Posterior vena cava (tissue), 2 donors: ENCODE measurements around the gene HIGD1A. TPM values are rescaled to one million over a fixed set of nuclear protein-coding genes. Genes with fewer than 3 reads are reported as not detected.
"Not testable (repeated sequence)": the region's sequence is repeated elsewhere in the genome, so short reads cannot be mapped to it uniquely, and the experiment has no call there.

ENCODE experiments used
- DNase-seq: peaks from one replicate; pipeline ENCODE4 v3.0.0-alpha.2; 2020; ENCODE audit warnings: low spot score
- intact Hi-C, 2 donors: fragments of 100-400 bp; cut with DNase I; formaldehyde crosslinking; loops; one replicate each; pipeline versions ENCODE4 v1.14.1 to v1.14.2; 2022 to 2023
- total RNA-seq, 2 donors: library from RNA; stranded (reverse); fragmentation: NEBNext Ultra II Directional; extraction: Animal tissue kit (Norgen Biotek cat#: 25700); gene quantifications; one replicate each; pipeline ENCODE4 v1.2.1, GENCODE V29; 2021
- donor health status: DM: yes; HTN: yes; CAD: no.
- donor health status: DM: yes; HTN: yes; CAD: no.

Gene HIGD1A
- total RNA-seq, 2 donors from 2014 or later = 163 to 204 TPM

GRCh38 chr3:42830437-42831320 lies 26.4 kb upstream of the HIGD1A start:
- DNase-seq = no peak
- intact Hi-C loops = loop anchor here (2.0 to 5.0 kb wide), 2 partner anchors 50 to 52 kb away; no protein-coding TSS in a partner anchor

GRCh38 chr3:42829628-42830436 lies 25.5 kb upstream of the HIGD1A start:
- no peak for DNase-seq
- intact Hi-C loops = loop anchor here (2.0 to 5.0 kb wide), 2 partner anchors 51 to 52 kb away; no protein-coding TSS in a partner anchor

GRCh38 chr3:42829083-42829627 lies 24.9 kb upstream of the HIGD1A start:
- DNase-seq = no peak
- intact Hi-C loops = no loop called here

GRCh38 chr3:42827654-42828053 lies 23.4 kb upstream of the HIGD1A start:
- DNase-seq = no peak
- intact Hi-C loops = no loop called here

- DNase-seq = no peak
- intact Hi-C loops = no loop called here
Observed at GRCh38 chr3:42827023-42827422, 22.7 kb upstream of the HIGD1A start.

GRCh38 chr3:42826141-42826540 lies 21.9 kb upstream of the HIGD1A start:
- intact Hi-C loops = no loop called here
- DNase-seq = no peak

DNA sequence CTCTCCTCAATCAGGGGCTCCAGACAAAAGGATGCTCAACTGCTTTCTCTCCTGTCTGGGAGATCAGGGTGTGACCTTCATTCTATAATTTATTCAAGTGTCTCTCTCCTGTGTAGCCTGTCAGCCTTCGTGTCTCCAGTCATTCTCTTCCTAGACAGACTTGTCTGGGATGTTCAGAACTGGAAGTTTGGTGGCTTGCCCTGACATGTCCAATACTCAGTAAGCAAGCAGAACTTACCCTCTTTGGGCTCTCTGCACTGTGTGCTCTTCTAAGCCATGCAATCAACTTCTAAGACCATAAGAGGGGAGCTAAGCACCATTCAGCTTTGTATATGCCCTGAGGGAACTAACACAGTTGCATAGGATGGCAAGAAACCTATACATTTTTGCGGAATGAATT lies 19.1 kb upstream of the HIGD1A start:
- no peak for DNase-seq
- intact Hi-C loops = no loop called here

- intact Hi-C loops = no loop called here
- no peak for DNase-seq
Observed at GRCh38 chr3:42822828-42823227, 18.5 kb upstream of the HIGD1A start.

DNA sequence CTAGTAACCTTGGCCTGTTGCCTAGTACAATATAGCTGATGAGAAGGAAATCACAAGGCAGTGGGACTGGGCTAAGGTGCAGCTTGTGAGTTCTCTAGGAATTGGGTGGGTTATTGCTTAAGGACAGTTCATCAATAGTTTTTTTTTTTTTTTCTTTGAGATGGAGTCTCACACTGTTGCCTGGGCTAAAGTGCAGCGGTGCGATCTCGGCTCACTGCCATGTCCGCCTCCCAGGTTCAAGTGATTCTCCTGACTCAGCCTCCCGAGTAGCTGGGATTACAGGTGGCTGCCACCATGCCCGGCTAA lies 16.4 kb upstream of the HIGD1A start:
- DNase-seq = no peak
- intact Hi-C loops = no loop called here

DNA sequence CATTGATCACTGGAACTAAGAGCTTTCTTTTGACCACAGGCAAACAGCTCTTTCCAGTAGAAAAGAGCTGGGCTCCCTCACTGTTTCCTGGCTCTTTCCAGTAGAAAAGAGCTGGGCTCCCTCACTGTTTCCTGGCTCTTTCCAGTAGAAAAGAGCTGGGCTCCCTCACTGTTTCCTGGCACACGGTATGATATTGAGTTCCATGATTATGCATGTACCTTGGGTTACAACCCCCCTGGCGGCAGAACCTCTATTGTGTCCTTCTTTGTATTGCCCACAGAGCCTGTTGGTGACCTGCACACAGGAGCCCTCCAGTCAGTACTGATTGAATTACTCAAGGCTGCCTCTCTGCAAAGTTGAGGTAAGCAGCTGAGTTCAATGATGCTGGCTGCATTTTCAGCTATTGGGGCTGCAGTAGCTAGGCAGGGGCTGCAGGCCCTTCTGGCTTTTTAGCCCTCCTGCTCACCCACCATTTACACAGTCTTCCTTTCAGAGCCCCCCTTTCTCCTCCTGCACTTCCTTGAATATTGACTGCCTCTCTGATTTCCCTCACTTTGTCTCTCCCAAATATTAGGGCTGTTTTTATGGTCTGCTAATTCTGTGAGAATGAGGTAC lies 15.2 kb upstream of the HIGD1A start:
- no peak for DNase-seq
- intact Hi-C loops = no loop called here

GRCh38 chr3:42815826-42816225 lies 11.5 kb upstream of the HIGD1A start:
- no peak for DNase-seq
- intact Hi-C loops = no loop called here

- intact Hi-C loops = no loop called here
- DNase-seq = no peak
Observed at GRCh38 chr3:42814914-42815507, 10.7 kb upstream of the HIGD1A start.

DNA sequence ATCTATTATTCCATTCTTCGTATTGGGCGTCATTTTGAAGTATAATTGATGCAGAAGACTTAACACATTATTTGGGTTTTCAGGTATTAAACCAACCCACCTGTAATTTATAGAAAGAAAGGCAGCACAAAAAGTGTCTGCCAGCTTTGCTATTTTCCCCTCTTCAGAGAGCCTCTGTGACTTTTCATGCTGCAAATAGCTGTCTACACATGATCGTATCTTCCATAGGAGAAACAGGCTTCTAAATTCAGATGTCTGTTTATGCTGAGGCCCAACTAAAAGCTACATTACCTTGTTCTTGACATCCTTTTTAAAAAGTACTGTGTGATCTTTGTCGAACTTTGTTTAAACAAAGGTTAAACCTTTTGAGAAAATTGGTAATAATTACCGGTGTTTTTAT lies 10.0 kb upstream of the HIGD1A start:
- intact Hi-C loops = no loop called here
- no peak for DNase-seq

DNA sequence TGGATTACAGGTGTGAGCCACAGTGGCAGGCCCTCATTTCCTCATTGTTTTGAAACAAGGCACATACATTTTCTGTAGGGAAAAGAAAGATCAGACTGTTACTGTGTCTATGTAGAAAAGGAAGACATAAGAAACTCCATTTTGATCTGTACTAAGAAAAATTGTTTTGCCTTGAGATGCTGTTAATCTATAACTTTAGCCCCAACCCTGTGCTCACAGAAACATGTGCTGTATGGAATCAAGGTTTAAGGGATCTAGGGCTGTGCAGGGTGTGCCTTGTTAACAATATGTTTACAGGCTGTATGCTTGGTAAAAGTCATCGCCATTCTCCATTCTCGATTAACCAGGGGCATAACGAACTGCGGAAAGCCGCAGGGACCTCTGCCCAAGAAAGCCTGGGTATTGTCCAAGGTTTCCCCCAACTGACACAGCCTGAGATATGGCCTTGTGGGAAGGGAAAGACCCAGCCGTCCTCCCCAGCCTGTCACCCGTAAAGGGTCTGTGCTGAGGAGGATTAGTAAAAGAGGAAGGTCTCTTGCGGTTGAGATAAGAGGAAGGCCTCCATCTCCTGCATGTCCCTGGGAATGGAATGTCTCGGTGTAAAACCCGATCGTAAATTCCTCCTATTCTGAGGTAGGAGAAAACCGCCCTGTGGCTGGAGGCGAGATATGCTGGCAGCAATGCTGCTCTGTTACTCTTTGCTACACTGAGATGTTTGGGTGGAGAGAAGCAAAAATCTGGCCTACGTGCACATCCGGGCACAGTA lies 7.0 kb upstream of the HIGD1A start:
- intact Hi-C loops, DNase-seq: not testable (repeated sequence)

DNA sequence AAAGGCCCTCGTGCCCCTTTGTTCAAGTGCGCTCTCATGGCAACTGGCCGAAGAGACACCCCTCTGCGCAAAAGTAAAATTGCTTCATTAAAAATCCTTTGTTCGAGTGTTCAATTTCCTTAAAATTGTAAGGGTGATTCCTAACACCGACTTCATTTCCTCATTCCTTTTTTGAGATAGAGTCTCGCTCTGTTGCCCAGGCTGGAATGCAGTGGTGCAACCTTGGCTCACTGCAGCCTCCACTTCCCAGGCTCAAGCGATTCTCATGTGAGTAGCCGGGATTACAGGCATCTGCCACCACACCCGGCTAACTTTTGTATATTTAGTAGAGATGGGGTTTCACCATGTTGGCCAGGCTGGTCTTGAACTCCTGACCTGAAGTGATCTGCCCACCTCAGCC lies 6.4 kb upstream of the HIGD1A start:
- DNase-seq, intact Hi-C loops: not testable (repeated sequence)

DNA sequence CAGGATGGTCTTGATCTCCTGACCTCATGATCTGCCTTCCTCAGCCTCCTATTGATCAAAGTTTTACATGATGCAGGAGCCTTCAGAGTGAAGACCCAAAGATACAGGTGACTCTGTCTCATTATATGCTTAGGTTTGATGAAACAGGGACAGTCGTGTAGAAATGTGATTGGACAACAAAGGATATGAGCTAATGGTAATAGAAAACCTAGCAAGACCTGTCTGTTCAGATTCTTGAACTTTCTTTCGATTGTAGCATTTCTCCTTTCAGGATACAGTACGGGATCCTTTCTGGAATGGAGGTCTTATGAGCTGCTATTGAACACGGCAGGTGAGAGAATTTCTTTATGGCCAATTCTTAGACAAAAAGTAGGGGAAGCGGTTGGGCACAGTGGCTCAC lies 4.9 kb upstream of the HIGD1A start, which contains the start of gene ACKR2:
Gene ACKR2, plus strand, starts transcription at position 244 of the 400 bp plus-strand sequence. CDS start 55,058 bp downstream, outside the sequence.
- DNase-seq = no peak
- intact Hi-C loops = no loop called here

- no peak for DNase-seq
Observed at GRCh38 chr3:42807929-42808328, 3.6 kb upstream of the HIGD1A start.

GRCh38 chr3:42805141-42805821 lies 991 bp upstream of the HIGD1A start:
- intact Hi-C loops = no loop called here
- peak; percentile 86 for DNase-seq

More at GRCh38 chr3:42807929-42808328, 3.6 kb upstream of the HIGD1A start:
- intact Hi-C loops = no loop called here
